T-helper 1 cell treated with Interleukin-12 subunit alpha and Interleukin-12 subunit beta and Interleukin-4 antibody, amounts not matched to agents 30 ng/mL and 1 ng/mL, for 36 hours (primary cell): ENCODE measurements around the gene ABCF1. TPM values are rescaled to one million over a fixed set of nuclear protein-coding genes. Genes with fewer than 3 reads are reported as not detected.
"Not testable (repeated sequence)": the region's sequence is repeated elsewhere in the genome, so short reads cannot be mapped to it uniquely, and the experiment has no call there.

Experiments
- intact Hi-C: fragments of 100-400 bp; cut with micrococcal nuclease; formaldehyde crosslinking; loops from one replicate; pipeline ENCODE4 v1.15.1; 2024
- total RNA-seq: library from RNA; stranded (reverse); gene quantifications from 2 replicates; pipeline ENCODE4 v1.2.3, GENCODE V29; 2022

The ABCF1 gene
- total RNA-seq: 103 and 104 TPM in 2 replicates

- intact Hi-C loops: loop anchor here (1.0 to 5.0 kb wide), 19 partner anchors 14 to 1096 kb away; partner anchors contain the start of genes ATAT1, BAG6, C6orf136 and CSNK2B
Measured at GRCh38 chr6:30571075-30571761, at the start of gene ABCF1. Gene ABCF1 (plus strand): TSS chr6:30571442. CDS start chr6:30571488, 46 bp downstream.

DNA sequence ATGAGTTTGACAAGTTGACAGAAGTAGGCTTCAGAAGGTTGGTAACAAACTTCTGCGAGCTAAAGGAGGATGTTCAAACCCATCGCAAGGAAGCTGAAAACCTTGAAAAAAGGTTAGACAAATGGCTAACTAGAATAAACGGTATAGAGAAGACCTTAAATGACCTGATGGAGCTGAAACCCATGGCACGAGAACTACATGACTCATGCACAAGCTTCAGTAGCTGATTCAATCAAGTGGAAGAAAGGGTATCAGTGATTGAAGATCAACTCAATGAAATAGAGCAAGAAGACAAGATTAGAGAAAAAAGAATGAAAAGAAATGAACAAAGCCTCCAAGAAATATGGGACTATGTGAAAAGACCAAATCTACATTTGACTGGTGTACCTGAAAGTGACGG, 49.3 kb upstream of the ABCF1 start:
- intact Hi-C loops: not testable (repeated sequence)

GRCh38 chr6:30526444-30526843, 44.8 kb upstream of the ABCF1 start:
- intact Hi-C loops: not testable (repeated sequence)

DNA sequence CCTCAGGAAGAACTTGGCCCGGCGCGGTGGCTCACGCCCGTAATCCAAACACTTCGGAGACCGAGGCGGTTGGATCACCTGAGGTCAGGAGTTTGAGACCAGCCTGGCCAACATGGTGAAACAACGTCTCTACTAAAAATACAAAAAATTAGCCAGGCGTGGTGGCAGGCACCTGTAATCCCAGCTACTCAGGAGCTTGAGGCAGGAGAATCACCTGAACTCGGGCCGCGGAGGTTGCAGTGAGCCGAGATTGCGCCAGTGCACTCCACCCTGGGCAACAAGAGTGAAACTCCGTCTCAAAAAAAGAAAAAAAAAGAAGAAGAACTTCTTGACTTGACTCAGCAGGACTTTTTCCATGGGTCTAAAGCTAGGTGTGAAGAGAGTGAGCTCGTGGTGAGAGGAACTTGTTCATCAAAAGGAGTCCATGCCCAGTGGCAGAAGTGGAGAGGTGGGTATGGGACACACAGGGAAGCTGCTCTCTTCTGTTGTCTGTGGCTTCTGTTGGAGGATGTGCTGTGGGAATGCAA, 41.8 kb upstream of the ABCF1 start:
- intact Hi-C loops: loop anchor here (1.0 to 2.0 kb wide), 4 partner anchors 13 to 39 kb away; no protein-coding TSS in a partner anchor

GRCh38 chr6:30530014-30530413, 41.2 kb upstream of the ABCF1 start:
- intact Hi-C loops: no loop called here

GRCh38 chr6:30533460-30534294, 37.6 kb upstream of the ABCF1 start:
- intact Hi-C loops: no loop called here

DNA sequence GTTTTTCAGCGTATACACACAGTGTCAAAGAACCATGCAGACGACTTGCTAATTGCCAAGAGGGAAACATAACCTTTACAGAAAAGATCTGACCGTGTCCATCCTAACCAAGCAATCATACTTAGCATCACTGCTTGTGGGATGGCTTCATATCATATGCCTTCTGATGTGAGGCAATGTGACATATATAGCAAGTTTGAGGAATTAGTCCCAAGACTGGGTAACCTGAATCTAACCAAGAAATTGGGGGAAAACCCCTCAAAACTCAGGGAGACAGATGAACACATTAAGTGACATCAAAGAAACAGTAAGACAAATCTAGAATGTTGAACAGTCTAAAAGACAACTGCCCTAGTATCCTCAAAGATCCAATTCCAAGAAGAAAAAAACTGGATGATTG, 33.3 kb upstream of the ABCF1 start:
- intact Hi-C loops: no loop called here

GRCh38 chr6:30541515-30542403, 29.5 kb upstream of the ABCF1 start:
- intact Hi-C loops: loop anchor here (1.0 to 2.0 kb wide), 8 partner anchors 9 to 546 kb away; partner anchors contain the start of genes ABCF1, DHX16 and GNL1

GRCh38 chr6:30542404-30542725, 28.9 kb upstream of the ABCF1 start:
- intact Hi-C loops: loop anchor here (2.0 kb wide), 1 partner anchor 180 kb away; no protein-coding TSS in a partner anchor

GRCh38 chr6:30542915-30543314, 28.3 kb upstream of the ABCF1 start:
- intact Hi-C loops: loop anchor here (2.0 kb wide), 1 partner anchor 180 kb away; no protein-coding TSS in a partner anchor

GRCh38 chr6:30543821-30544220, 27.4 kb upstream of the ABCF1 start:
- intact Hi-C loops: loop anchor here (1.0 to 2.0 kb wide), 4 partner anchors 15 to 179 kb away; no protein-coding TSS in a partner anchor

DNA sequence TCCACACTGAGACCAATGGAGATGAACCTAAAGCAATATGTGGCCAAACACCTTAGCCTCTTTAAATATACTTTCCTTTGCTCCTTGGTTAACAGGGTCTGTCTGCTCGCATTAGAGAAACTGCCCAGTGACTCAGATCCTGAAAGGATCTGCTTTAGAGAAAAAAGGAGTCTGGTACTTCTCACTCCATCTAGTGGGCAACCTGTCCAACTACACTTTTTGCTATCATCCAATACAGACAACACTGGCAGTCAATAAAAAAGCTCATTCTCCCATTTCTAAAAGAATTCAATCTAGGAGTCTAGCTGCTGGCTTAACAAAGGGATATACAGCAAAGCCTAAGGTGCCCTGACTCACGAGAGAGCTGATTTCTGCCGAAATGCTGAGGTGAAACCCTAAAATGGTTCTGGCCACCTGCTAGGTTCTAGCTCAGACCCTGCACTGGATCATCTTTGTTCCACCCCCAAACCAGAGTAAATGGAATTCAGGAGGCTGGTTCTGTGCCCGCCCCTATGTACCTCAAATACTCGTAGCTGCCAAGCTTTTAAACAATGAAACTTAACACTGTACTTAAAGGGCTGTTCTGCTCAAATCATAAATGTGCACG, 26.5 kb upstream of the ABCF1 start:
- intact Hi-C loops: loop anchor here (1.0 to 2.0 kb wide), 3 partner anchors 16 to 91 kb away; no protein-coding TSS in a partner anchor

DNA sequence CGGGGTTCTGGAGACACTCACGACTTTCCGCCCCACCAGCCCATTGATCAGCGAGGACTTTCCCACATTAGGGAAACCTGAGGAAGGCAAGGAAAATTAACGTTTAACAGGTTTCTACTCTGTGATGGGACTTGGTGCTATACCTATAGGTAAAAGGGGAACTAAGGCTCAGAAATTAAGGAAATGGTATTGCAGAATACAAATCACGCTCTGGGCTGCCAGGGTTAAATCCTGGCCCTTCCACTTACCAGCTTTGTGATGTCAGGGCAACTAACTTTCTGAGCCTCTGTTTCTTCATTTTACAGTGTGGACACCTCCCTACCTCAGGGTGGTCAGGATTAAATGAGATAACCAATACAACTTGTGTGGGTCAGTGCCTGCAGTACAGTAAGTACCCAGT, 23.8 kb upstream of the ABCF1 start:
- intact Hi-C loops: no loop called here

DNA sequence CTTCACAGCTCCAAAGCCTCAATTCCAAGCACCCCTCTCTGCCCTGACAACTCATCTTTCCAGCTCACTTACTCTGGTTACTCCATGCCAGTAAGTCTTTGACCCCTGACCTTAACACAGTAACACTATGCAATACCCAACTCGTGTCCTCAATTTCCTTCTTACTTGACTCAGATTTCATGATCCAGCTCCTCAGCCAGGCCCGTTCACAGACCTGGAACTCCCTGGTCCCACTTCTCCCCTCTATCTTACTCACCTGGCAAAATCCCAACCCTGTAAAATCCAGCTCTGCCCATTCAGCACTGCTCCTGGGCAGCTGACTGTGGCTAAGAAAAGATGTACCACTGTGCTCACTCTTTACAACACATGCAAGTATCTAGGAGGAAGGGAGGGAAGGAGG, 22.9 kb upstream of the ABCF1 start:
- intact Hi-C loops: no loop called here

GRCh38 chr6:30554404-30554803, 16.8 kb upstream of the ABCF1 start:
- intact Hi-C loops: no loop called here

- intact Hi-C loops: loop anchor here (5.0 kb wide), 4 partner anchors 187 to 942 kb away; partner anchors contain the start of genes FLOT1, HLA-B, IER3 and MICB
Measured at GRCh38 chr6:30554962-30555815, 16.1 kb upstream of the ABCF1 start.

DNA sequence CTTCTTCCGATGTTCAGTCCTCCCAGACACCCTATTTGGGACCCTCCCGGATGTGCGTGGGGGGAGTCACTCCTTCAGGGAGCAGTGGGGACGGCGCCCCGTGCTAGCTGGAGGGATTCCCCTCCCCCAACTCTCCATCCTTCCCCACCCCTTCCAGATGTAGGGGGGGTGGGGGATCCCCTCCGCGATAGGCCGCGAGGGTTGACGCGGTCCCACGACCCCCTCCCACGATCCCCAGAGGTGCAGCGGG, 15.5 kb upstream of the ABCF1 start:
- intact Hi-C loops: loop anchor here (1.0 to 5.0 kb wide), 15 partner anchors 14 to 942 kb away; partner anchors contain the start of genes ATAT1, DHX16, FLOT1 and GTF2H4

DNA sequence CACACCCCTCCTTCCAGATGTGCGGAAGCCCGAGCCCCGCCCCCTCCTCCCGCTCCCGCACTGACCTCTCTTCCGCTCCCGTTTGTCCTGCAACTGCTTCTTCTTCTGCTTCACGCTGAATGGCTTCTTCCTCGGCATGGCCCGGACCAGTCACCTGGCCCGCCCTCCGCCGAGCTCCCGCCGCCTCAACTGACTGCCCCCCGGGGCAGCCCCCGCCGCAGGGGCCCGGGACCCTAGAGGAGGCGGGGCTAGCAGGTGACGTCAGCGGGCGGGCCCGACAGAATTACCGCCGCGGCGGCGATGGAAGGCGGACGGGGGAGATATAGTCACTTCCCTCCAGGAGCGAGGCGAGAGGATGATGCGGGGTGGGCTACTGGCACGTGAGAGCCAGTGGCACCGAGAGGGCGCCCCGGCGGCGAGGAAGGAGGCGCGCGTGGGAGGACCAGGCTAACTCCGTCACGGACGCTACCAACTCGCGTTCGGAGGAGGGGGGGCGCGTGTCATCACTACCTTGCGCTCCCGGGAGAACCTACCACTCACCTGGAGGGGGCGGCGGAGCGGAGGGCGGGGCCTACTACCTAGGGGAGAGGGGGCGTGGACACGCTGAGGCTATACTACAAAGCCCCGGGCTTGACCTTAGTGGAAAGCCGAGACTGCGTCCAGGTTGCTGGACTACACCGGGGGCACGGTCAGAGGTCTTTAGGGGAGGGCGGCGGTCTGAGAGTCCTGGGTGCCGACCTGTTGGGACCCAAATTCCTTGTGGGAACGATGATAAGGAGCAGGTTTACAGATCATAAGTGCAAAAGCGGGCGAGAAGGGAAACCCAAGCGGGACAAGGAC, 15.0 kb upstream of the ABCF1 start, which contains the start of gene GNL1:
Gene GNL1 (minus strand): TSS at position 424 of the 840 bp plus-strand sequence. CDS start 286 bp downstream, at position 138.
- intact Hi-C loops: loop anchor here (1.0 to 5.0 kb wide), 15 partner anchors 15 to 941 kb away; partner anchors contain the start of genes ATAT1, DHX16, FLOT1 and GTF2H4
